ENCODE data around the gene FFAR2.
A peak's percentile ranks its signal among the peaks of the same experiment; 100 is the strongest.

The FFAR2 gene

GRCh38 chr19:35495107-35496064 lies 47.3 kb downstream of the FFAR2 start:
- Histone ChIP-seq H3K27ac (ENCODE audit: low read depth, low read length) (no peak overlapping the region), H3K27me3 (ENCODE audit: control insufficient read depth, low read length) (peaks cover 24% of the 10 kb centered on the region), H3K36me3 (ENCODE audit: control insufficient read depth, low read length) (peaks cover 7% of the 10 kb centered on the region; the same call in 1 of the 2 replicates), H4K20me1 (ENCODE audit: control insufficient read depth, insufficient read depth, low read depth, low read length) (no peaks in the 10 kb centered on the region), H3K4me1 (ENCODE audit: control insufficient read depth, low read length) (peaks cover 29% of the 10 kb centered on the region), H3K4me3 (ENCODE audit: low read length) (peak overlapping the region; percentile 45), H3K79me2 (ENCODE audit: control insufficient read depth, low read length) (no peaks in the 10 kb centered on the region), H3K9me3 (ENCODE audit: control insufficient read depth, insufficient read depth, low read length) (no peaks in the 10 kb centered on the region), H3K9me2 (replicated peaks; ENCODE audit: control insufficient read depth, low read length) (no peaks in the 10 kb centered on the region), H3F3A (ENCODE audit: control insufficient read depth, insufficient read depth) (no peaks in the 10 kb centered on the region; the same call in 1 of the 2 replicates), H3K4me2 (ENCODE audit: low read length) (peak overlapping the region; percentile 56)
- TF ChIP-seq EZH2phosphoT487 (IDR thresholded peaks at IDR 0.05; ENCODE audit: borderline replicate concordance, low read length) (no peak), CTCF (IDR thresholded peaks at IDR 0.05; ENCODE audit: low read depth, low read length, poor library complexity, severe bottlenecking) (peak; percentile 97)

GRCh38 chr19:35497406-35497805 lies 49.3 kb downstream of the FFAR2 start:
- H3K4me1 ChIP-seq (ENCODE audit: control insufficient read depth, low read length): peaks cover 49% of the 10 kb centered on the region
- H4K20me1 ChIP-seq (ENCODE audit: control insufficient read depth, insufficient read depth, low read depth, low read length): no peaks in the 10 kb centered on the region
- H3K4me2 ChIP-seq (ENCODE audit: low read length): no peak overlapping the region
- no peak overlapping the region for H3K27ac ChIP-seq (ENCODE audit: low read depth, low read length)
- H3K9me2 ChIP-seq (replicated peaks; ENCODE audit: control insufficient read depth, low read length): no peaks in the 10 kb centered on the region
- peaks cover 16% of the 10 kb centered on the region for H3K27me3 ChIP-seq (ENCODE audit: control insufficient read depth, low read length)
- H3F3A ChIP-seq (ENCODE audit: control insufficient read depth, insufficient read depth): peaks cover 9% of the 10 kb centered on the region; the same call in 1 of the 2 replicates
- peaks cover 7% of the 10 kb centered on the region; the same call in 1 of the 2 replicates for H3K36me3 ChIP-seq (ENCODE audit: control insufficient read depth, low read length)
- H3K9me3 ChIP-seq (ENCODE audit: control insufficient read depth, insufficient read depth, low read length): no peaks in the 10 kb centered on the region
- no peak overlapping the region for H3K4me3 ChIP-seq (ENCODE audit: low read length)
- no peaks in the 10 kb centered on the region for H3K79me2 ChIP-seq (ENCODE audit: control insufficient read depth, low read length)
- no peak for TF ChIP-seq CTCF (IDR thresholded peaks at IDR 0.05; ENCODE audit: low read depth, low read length, poor library complexity, severe bottlenecking)
- TF ChIP-seq EZH2phosphoT487 (IDR thresholded peaks at IDR 0.05; ENCODE audit: borderline replicate concordance, low read length): no peak

GRCh38 chr19:35498220-35498619 lies 50.2 kb downstream of the FFAR2 start:
- TF ChIP-seq EZH2phosphoT487 (IDR thresholded peaks at IDR 0.05; ENCODE audit: borderline replicate concordance, low read length): no peak
- TF ChIP-seq CTCF (IDR thresholded peaks at IDR 0.05; ENCODE audit: low read depth, low read length, poor library complexity, severe bottlenecking): no peak
- H3K4me1 ChIP-seq (ENCODE audit: control insufficient read depth, low read length): peaks cover 57% of the 10 kb centered on the region

More at GRCh38 chr19:35498220-35498619, 50.2 kb downstream of the FFAR2 start:
- Histone ChIP-seq H3K27me3 (ENCODE audit: control insufficient read depth, low read length) (peaks cover 8% of the 10 kb centered on the region; the same call in 1 of the 2 replicates), H3K4me2 (ENCODE audit: low read length) (no peak overlapping the region), H3K27ac (ENCODE audit: low read depth, low read length) (no peak overlapping the region), H3F3A (ENCODE audit: control insufficient read depth, insufficient read depth) (peaks cover 9% of the 10 kb centered on the region; the same call in 1 of the 2 replicates), H3K9me2 (replicated peaks; ENCODE audit: control insufficient read depth, low read length) (no peaks in the 10 kb centered on the region), H3K9me3 (ENCODE audit: control insufficient read depth, insufficient read depth, low read length) (no peaks in the 10 kb centered on the region), H3K36me3 (ENCODE audit: control insufficient read depth, low read length) (peaks cover 7% of the 10 kb centered on the region; the same call in 1 of the 2 replicates), H3K79me2 (ENCODE audit: control insufficient read depth, low read length) (no peaks in the 10 kb centered on the region), H4K20me1 (ENCODE audit: control insufficient read depth, insufficient read depth, low read depth, low read length) (no peaks in the 10 kb centered on the region), H3K4me3 (ENCODE audit: low read length) (no peak overlapping the region)

Data from DOHH2 (cell line).